HUES6 (cell line): Measurements from ENCODE around the gene ICAM2.

Experiments used
- H3K27ac ChIP-seq: 2 replicates; pipeline ENCODE4 v1.7.0; 2013; ENCODE audit warnings: low read depth, mild to moderate bottlenecking, low read length, inconsistent platforms
- H3K27me3 ChIP-seq: 2 replicates; pipeline ENCODE4 v1.6.1; 2013; ENCODE audit warnings: low read length; ENCODE audit not compliant: control insufficient read depth, insufficient read depth
- H3K36me3 ChIP-seq: 2 replicates; pipeline ENCODE4 v1.6.1; 2013; ENCODE audit warnings: low read length; ENCODE audit not compliant: control insufficient read depth, insufficient read depth
- H3K4me1 ChIP-seq: 2 replicates; pipeline ENCODE4 v1.6.1; 2013; ENCODE audit warnings: low read length; ENCODE audit not compliant: control insufficient read depth, insufficient read depth
- H3K4me3 ChIP-seq: 2 replicates; pipeline ENCODE4 v1.5.1; 2013; ENCODE audit warnings: low read depth, low read length
- H3K9ac ChIP-seq: one replicate; pipeline ENCODE4 v1.6.1; 2013; ENCODE audit warnings: mild to moderate bottlenecking, low read length
- H3K9me3 ChIP-seq: 2 replicates; pipeline ENCODE4 v1.6.1; 2013; ENCODE audit warnings: low read depth, low read length; ENCODE audit not compliant: control insufficient read depth, insufficient read depth

Gene ICAM2

DNA sequence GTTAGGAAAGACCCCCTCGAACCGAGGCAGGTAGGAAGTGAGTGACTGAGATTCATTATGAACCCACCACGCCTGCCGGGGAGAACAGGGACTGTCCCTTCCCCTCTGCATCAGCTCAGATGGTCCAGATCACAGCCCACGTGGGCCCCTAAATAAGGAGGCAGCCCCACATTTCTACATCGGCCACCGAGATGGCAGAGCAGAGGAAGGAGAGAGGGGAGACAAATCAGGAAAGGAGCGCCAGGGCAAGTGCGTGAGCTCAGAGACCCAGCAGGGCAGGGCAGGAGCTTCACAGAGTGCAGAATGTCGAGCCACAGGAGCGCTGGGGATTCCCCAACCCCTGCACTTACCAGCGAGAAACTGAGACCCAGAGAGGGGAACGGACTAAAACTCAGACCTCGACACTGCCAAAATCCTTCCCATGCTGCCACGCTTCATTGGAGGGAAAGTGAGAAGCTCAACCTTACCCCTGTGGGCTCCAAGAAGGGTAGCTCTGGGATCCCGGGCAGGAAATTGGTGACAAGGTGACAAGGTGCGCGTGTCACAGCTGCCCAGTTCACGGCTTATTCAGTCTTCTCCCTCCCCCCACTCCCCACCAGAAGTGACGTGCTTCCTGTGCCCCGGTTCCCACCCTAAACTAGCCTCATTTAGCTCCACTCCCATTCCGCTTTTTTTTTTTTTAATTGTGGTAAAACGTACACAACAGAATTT is at the start of gene ICAM2:
Gene ICAM2 (minus strand): TSS at position 578 of the 711 bp plus-strand sequence. CDS start 13,942 bp downstream, outside the sequence.
- peak within 1 kb of the TSS; percentile 15; the same call in 1 of the 2 replicates for H3K4me3 ChIP-seq
- peaks cover 6% of the 10 kb centered on the region for H3K4me1 ChIP-seq
- no peaks in the 10 kb centered on the region for H3K9me3 ChIP-seq
- no peaks in the 10 kb centered on the region for H3K36me3 ChIP-seq
- no peak within 1 kb of the TSS for H3K27ac ChIP-seq
- H3K9ac ChIP-seq: no peak within 1 kb of the TSS
- no peaks in the 10 kb centered on the region for H3K27me3 ChIP-seq

DNA sequence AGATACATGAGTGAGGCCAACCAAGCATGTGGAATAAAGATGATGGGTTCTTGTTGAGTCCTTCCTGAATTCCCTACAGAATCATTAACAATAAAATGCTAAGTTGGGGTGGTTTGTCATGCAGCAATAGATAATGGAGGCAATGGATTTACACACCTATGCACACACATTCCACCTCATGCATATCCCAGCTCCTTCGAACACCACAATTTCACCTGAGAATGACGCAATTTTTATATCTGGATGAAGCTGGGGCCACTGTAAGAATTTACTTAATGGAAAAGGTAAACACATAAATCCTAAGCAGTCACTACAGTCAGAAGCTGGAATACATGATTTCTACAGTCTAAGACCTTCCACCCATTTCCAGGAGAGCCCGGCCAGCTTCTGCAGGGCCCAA is 49.8 kb upstream of the ICAM2 start:
- Histone ChIP-seq H3K36me3 (peaks cover 25% of the 10 kb centered on the region), H3K27ac (no peak overlapping the region), H3K4me1 (no peaks in the 10 kb centered on the region), H3K9me3 (peaks cover 17% of the 10 kb centered on the region), H3K9ac (no peak overlapping the region), H3K4me3 (no peak overlapping the region), H3K27me3 (no peaks in the 10 kb centered on the region)

DNA sequence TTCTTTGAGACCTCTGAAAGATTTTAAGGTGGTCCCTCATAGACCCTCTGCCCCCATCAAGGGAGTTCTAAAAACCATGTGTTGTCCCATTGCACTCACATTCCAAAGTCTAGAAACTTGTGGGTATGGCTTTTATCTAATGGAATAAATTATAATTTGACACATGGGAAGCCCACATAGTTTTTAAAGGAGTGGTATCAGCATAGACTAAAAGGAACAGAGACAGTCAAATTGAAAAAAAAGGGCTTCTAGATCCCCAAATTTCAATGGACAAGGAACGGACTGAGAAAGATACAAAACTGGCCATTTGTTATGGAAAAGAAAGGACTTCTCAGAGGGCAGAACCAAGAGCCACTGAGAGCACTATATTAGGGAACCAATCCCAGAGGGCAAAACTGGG is 48.7 kb upstream of the ICAM2 start:
- Histone ChIP-seq H3K9me3 (peaks cover 17% of the 10 kb centered on the region), H3K27me3 (no peaks in the 10 kb centered on the region), H3K4me1 (peaks cover under 1% of the 10 kb centered on the region), H3K36me3 (peaks cover 25% of the 10 kb centered on the region), H3K4me3 (no peak overlapping the region), H3K9ac (no peak overlapping the region), H3K27ac (no peak overlapping the region)

DNA sequence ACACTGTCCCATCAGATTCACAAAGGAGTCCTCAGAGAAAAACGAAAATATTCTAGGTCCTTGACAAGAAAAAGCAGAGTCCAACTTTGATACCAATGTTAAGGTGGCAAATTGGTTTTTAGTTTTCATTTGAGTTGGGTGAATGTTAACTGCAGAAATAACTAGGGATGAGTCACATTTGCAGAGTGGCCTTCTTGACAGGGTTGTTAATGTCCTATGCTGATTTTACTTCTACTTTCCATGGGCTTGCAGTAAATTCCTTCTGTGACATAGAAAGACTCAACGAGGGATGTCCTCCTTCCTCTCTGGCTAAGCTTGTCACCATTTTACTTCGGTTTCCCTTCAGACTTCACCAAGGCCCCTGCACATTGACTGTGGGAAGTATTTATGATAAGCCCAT is 47.2 kb upstream of the ICAM2 start:
- no peak overlapping the region for H3K4me3 ChIP-seq
- H3K9ac ChIP-seq: no peak overlapping the region
- H3K27ac ChIP-seq: no peak overlapping the region
- H3K4me1 ChIP-seq: peaks cover 3% of the 10 kb centered on the region
- H3K27me3 ChIP-seq: no peaks in the 10 kb centered on the region
- H3K9me3 ChIP-seq: peaks cover 17% of the 10 kb centered on the region
- peaks cover 25% of the 10 kb centered on the region for H3K36me3 ChIP-seq

DNA sequence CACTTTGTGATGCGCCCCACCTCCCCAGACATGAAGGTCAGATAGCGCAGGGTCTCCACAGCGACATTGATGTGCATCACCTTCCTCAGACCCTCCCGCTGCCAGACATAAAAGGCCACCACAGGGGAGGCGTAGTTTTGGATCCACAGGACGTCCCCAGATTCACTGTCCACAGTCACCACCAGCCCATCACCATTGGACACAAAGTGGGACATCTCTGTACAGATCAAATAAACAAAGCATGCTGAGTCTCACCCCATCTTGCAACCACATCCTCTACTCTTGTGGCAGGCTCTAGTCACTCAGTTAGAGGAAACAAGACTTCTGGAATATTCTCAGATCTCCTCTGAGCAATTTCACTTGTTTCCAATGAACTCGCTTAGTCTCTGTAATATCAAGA is 46.3 kb upstream of the ICAM2 start:
- no peak overlapping the region for H3K4me3 ChIP-seq
- peaks cover 23% of the 10 kb centered on the region for H3K36me3 ChIP-seq
- H3K27me3 ChIP-seq: no peaks in the 10 kb centered on the region
- peaks cover 3% of the 10 kb centered on the region for H3K4me1 ChIP-seq
- no peak overlapping the region for H3K27ac ChIP-seq
- H3K9ac ChIP-seq: no peak overlapping the region
- H3K9me3 ChIP-seq: peaks cover 17% of the 10 kb centered on the region

DNA sequence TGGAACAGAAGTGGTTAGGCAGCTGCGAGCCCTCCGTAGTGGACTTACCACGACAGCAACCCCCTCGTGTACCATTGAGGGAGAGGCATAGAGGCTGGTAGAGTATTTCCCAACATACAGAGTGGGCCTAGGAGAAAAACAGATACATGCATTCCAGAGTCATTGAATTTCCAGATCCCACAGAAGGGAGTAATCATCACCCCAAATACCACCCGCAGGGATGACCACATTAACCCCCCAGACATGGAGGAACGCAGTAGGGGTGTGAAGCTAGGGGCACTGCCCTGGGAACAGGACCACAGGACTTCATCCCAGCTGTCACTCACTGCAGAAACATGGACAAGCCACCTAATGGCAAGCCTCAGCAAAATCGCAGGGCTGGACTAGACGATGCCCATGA is 44.7 kb upstream of the ICAM2 start:
- Histone ChIP-seq H3K9me3 (peaks cover 15% of the 10 kb centered on the region), H3K9ac (no peak overlapping the region), H3K36me3 (peaks cover 13% of the 10 kb centered on the region), H3K27ac (no peak overlapping the region), H3K27me3 (no peaks in the 10 kb centered on the region), H3K4me1 (peaks cover 3% of the 10 kb centered on the region), H3K4me3 (no peak overlapping the region)

DNA sequence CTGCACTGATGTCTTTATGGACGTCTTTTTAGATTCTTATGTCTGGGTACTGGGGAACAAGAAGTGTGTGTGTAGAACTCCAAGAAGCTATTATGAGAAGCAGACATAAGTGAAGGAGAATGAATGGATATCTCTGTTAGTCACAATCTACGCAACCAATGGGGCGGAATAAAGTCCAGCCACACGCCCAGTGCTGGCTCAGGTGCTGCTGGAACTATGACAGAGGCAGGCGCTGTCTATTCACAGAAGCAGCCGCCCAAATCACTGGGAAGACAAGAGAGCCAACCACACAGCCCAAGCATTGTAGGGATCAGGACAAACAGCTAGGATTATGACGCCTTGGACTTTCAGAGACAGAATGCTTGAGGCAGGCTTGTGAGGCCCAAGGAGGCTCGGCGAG is 43.9 kb upstream of the ICAM2 start:
- Histone ChIP-seq H3K9ac (no peak overlapping the region), H3K27ac (no peak overlapping the region), H3K27me3 (no peaks in the 10 kb centered on the region), H3K4me3 (peak overlapping the region; percentile 20; the same call in 1 of the 2 replicates), H3K36me3 (peaks cover 5% of the 10 kb centered on the region; the same call in 1 of the 2 replicates), H3K9me3 (peaks cover 6% of the 10 kb centered on the region; the same call in 1 of the 2 replicates), H3K4me1 (peaks cover 3% of the 10 kb centered on the region)

DNA sequence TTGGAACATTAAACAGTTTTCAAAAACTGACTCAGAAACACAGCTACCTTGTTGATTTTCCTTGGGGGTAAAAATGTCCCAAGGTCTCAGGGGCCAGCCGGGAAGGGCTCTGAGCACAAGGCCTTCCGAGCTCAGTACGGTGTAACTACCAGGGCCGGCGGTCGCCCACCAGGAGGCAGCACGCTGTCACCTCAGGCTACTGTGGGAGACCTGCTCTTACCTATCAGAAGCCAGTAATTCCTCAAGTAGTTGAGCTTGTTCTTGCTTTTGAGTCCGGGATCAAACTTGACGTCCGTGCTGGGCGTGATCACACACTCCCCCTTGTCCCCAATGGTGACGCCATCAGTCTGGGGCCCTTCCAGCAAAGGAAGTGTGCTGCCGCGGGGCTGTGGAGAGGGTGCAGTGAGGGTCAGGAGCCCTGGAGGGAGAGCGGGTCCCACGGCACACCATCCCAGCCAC is 43.4 kb upstream of the ICAM2 start:
- Histone ChIP-seq H3K9me3 (peaks cover 6% of the 10 kb centered on the region; the same call in 1 of the 2 replicates), H3K9ac (no peak overlapping the region), H3K36me3 (peaks cover 5% of the 10 kb centered on the region; the same call in 1 of the 2 replicates), H3K4me1 (peaks cover 3% of the 10 kb centered on the region), H3K4me3 (peak overlapping the region; percentile 20; the same call in 1 of the 2 replicates), H3K27me3 (no peaks in the 10 kb centered on the region), H3K27ac (no peak overlapping the region)

DNA sequence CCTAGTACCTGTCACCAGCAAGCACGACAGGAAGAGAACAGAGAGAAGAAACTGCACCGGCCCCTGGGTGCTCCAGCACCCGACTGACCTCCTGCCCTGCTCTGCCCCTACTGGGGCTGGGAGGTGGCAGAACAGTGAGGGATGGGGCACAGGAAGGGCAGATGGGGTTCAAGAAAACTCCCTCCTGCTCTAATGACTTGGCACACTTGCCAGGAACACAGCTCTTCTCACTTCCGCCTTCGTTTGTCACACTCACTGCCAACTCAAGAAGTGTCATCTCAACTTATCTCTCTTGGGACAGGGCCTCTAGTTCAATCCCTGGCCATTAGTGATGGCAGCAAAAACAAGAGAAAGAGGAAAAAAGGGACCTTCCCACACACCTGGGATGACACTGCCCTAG is 42.7 kb upstream of the ICAM2 start:
- Histone ChIP-seq H3K27ac (no peak overlapping the region), H3K27me3 (no peaks in the 10 kb centered on the region), H3K9ac (no peak overlapping the region), H3K36me3 (no peaks in the 10 kb centered on the region), H3K9me3 (no peaks in the 10 kb centered on the region), H3K4me3 (no peak overlapping the region), H3K4me1 (peaks cover 3% of the 10 kb centered on the region)

DNA sequence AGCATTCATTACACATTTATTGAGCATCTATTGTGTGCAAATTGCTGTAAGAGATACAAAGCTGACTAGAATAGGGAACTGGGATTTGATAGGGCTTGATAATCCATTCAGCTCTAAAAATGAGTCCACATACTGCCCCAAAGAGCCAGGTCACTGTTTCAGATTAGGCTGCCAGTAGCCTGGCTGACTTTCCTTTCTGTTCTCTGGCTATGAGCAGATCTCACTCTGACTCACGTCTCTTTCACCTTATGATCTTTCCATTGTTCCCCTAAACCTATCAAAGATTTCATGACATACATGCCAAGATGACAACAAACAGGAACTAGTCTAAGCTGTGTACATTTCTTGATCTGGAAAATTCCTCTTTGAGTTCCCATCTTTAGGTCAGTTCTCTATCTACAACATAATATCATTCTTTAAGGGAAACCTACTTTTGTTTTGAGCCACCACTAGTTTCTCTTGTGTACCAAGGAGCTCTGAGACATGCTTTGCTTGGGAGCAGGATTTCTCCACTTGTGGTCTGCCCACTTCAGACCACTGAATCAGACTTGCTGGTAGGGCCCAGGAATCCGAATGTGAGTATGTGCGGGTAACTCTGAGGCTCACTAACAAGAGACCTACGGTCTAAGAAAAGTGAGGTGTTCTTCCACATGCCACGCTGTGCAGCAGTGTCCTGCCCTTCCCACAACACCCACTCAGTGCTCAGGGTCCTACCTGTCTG is 40.9 kb upstream of the ICAM2 start:
- no peak overlapping the region for H3K9ac ChIP-seq
- no peaks in the 10 kb centered on the region for H3K36me3 ChIP-seq
- H3K9me3 ChIP-seq: no peaks in the 10 kb centered on the region
- no peak overlapping the region for H3K4me3 ChIP-seq
- peaks cover 11% of the 10 kb centered on the region for H3K4me1 ChIP-seq
- H3K27me3 ChIP-seq: no peaks in the 10 kb centered on the region
- H3K27ac ChIP-seq: no peak overlapping the region

DNA sequence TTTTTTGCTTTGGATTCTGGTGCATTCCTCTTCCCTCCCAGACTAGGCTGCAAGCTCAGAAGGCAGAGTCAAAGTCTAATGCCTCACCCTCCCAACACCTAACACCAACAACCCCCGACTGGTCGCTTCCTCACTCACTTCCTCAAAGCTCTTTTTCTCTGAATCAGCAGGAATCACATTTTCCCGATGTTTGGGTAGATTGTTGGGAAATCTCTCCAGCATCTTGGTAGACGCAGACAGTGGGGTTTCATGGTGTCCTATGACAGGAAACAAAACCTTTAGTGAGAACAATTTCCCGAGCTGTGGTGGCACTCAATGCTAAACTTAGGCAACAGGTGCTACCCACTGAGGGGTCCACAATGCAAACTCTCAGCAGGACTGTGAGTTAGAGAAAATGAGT is 39.9 kb upstream of the ICAM2 start:
- no peak overlapping the region for H3K27ac ChIP-seq
- H3K9me3 ChIP-seq: no peaks in the 10 kb centered on the region
- H3K36me3 ChIP-seq: no peaks in the 10 kb centered on the region
- peaks cover 21% of the 10 kb centered on the region for H3K4me1 ChIP-seq
- no peak overlapping the region for H3K4me3 ChIP-seq
- H3K27me3 ChIP-seq: no peaks in the 10 kb centered on the region
- no peak overlapping the region for H3K9ac ChIP-seq
